Purkinje cell (primary cell): ENCODE results near the gene ZBTB32. TPM values are rescaled to one million over a fixed set of nuclear protein-coding genes. Genes with fewer than 3 reads are reported as not detected.

ENCODE experiments used
- polyA plus RNA-seq: library from polyadenylated mRNA; unstranded; fragments of >200 nt; fragmentation: Nextera tagmentation; gene quantifications from 2 replicates; pipeline ENCODE4 v1.2.1, GENCODE V29; 2014

Gene ZBTB32, protein sequence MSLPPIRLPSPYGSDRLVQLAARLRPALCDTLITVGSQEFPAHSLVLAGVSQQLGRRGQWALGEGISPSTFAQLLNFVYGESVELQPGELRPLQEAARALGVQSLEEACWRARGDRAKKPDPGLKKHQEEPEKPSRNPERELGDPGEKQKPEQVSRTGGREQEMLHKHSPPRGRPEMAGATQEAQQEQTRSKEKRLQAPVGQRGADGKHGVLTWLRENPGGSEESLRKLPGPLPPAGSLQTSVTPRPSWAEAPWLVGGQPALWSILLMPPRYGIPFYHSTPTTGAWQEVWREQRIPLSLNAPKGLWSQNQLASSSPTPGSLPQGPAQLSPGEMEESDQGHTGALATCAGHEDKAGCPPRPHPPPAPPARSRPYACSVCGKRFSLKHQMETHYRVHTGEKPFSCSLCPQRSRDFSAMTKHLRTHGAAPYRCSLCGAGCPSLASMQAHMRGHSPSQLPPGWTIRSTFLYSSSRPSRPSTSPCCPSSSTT
- not detected in 2 replicates for polyA plus RNA-seq

DNA sequence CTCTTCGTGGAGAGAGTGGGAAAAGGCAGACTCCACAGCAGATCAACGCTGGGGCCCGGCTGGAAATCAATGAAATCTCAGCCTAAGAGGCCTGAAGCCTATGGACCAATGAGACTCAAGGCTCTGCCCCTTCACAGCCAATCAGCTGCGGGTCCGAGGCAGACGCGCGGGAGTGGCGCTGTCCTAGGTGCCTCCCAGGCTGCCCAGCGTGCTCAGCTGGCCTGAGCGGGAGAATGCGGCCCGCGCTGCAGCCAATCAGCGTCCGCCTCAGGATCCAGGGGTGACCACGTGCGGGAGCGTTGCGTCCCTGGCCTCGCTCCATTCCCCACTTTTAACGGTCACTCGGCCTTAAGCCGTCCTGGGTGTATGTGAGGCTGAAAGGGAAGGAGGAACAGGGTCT lies at the start of gene ZBTB32:
TSS of gene ZBTB32 (plus strand) at position 341 of the 400 bp plus-strand sequence. CDS start 10,069 bp downstream, outside the sequence.

DNA sequence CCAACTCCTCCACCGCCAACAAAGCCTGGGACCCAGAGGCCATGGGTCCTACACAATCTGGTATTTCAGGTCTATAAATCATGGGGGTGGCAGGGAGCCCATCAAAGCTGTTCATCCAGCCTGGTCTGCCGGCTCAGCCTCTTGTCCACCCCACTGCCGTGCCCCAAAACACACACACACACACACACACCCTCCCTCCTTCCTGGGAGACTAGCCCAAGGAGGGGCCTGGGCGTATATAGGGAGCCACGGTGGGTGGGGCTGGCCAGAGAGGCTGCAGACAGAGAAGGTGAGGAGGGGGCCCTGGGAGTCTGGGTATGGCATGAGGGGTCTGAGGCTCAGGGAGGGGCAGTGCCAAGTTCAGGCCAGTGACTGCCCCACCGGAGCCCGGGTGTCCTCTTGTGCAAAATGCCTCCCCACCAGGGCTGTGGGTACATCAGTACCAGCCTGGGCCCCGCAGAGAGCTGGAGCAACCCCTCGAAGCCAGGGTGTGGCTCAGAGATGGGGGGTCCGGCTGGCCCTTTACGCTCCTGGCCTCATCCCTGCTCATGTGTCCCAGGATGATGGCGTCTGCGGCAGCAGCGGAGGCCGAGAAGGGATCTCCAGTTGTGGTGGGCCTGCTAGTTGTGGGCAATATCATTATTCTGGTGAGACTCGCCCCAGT lies 38.0 kb upstream of the ZBTB32 start, which contains the start of gene UPK1A:
TSS of gene UPK1A (plus strand) at position 267 of the 663 bp plus-strand sequence. CDS start at position 563, 296 bp downstream.

DNA sequence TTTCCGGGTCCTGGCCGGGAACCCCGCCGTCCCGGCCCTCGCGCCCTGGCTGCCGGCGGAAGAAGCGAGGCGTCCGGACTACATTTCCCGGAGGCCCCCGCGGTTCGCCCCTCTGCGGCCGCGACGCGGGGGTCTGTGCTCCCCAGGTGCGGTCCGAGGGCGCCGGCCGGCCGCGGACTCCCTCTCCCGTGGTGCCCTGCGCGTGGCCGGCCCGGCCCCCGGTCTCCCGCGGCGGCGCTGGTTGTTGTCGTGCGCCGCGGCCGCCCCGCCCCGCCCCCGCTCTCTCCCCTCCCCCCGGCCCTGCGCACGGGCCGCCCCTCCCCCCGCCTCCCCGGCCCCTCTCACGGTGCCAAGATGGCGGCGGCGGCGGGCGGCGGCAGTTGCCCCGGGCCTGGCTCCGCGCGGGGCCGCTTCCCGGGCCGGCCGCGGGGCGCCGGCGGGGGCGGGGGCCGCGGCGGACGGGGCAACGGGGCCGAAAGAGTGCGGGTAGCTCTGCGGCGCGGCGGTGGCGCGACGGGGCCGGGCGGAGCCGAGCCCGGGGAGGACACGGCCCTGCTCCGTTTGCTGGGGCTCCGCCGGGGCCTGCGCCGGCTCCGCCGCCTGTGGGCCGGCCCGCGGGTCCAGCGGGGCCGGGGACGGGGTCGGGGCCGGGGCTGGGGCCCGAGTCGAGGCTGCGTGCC lies 13.4 kb downstream of the ZBTB32 start, which contains the start of gene KMT2B:
TSS of gene KMT2B (plus strand) at position 339 of the 680 bp plus-strand sequence. CDS start at position 355, 16 bp downstream.

DNA sequence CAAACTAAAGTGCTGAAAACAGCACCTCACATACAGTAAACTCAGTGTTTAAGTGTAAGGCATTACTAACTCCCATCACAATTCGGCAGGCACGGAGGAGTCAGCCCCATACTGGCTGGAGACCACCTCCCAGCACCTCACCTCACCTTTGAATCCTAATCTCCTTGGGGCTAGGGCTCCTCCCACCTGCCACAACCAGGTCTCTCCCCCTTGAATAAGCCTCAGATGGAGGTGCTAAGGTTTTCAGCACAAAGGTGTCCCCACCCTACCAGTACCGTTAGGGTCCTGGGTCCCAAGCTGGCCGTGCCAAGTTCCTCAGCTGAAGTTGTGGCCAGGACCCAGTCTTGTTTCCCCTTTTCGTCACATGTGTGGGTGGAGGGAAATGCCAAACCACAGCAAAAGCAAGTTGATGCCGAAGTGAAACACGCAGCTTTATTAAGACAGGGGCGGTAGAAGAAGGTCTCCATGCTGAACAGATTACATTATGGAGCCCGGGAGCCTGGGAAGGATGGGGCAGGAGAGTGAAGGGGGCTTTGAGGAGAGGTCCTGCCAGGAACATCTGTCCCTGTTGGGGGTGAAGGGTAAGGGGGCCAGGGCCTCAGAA lies 37.9 kb downstream of the ZBTB32 start, which contains the start of gene IGFLR1:
TSS of gene IGFLR1 (minus strand) at position 332 of the 604 bp plus-strand sequence. CDS start 1,272 bp downstream, outside the sequence.

DNA sequence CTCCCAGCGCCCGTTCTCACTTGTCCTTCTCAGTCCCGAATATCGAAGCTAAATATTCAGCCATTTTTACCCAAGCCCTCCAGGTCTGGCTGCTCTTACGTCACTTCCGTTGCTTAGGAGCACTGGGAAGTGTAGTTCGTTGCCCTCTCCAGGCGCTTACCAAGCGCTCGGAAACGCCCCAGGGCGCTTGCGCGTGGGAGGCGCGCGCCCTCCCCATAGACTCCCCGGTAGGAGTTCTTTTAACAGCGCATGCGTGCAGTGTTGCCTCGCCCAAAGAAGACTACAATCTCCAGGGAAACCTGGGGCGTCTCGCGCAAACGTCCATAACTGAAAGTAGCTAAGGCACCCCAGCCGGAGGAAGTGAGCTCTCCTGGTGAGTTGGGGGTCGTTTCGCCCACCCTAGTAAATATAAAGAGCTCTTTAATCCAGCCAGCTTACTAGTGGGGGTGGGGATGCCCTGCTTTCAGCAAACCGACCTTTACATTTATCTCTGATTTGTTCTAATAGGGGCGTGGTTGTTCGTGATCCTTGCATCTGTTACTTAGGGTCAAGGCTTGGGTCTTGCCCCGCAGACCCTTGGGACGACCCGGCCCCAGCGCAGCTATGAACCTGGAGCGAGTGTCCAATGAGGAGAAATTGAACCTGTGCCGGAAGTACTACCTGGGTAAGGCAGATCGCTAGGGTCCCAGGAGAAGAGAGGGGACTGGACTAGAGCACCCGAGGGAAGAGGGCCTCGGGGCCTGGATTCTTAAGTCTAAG lies 41.1 kb downstream of the ZBTB32 start, which contains the start of the genes PSENEN and U2AF1L4:
TSS of gene PSENEN (plus strand) at position 324 of the 759 bp plus-strand sequence. CDS start at position 604, 280 bp downstream.
TSS of gene U2AF1L4 (minus strand) at position 91 of the 759 bp plus-strand sequence. CDS start at position 64, 27 bp downstream.

DNA sequence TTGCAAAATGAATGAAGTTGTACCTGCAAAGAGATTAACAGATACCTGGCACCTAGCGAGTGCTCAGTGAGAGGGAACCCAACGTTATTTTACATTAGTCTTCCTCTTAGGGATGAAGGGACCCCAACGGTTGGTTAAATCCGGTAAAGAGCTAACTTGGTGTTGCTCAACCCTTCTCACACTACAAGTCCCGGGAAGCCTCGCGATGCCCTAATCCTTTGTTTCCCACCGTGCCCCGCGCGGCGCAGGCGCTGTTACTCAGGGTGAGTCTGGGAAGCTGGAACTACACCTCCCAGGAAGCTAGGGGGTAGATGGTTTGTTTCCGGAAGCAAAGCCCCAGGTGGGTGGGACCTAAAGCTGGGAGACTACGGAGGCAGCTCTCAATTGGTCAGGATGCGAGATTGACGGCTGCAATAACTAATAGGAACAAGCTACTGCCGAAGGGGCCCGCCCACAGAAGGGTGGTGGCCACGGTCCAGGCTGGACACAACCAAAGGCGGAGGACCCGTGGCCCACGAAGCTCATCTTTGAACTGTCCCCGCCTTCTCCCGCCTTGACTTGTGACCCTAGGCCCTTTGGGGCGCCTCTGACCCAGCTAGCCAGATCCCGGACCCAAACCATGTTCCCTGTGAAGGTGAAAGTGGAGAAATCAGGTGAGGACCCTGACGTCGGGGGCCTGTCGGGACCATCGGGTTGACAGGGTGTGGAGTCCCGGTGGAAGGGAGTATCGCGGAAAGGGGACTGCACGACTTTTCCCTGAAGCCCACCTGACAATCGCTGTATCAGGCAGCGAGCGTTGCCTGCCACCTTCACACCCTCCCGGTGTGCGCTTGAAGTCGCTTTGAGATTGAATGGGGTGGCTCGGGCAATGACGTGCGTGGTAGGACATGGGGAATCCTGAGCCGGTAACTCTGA lies 44.0 kb downstream of the ZBTB32 start, which contains the start of gene LIN37:
TSS of gene LIN37 (plus strand) at position 471 of the 915 bp plus-strand sequence. CDS start at position 620, 149 bp downstream.

DNA sequence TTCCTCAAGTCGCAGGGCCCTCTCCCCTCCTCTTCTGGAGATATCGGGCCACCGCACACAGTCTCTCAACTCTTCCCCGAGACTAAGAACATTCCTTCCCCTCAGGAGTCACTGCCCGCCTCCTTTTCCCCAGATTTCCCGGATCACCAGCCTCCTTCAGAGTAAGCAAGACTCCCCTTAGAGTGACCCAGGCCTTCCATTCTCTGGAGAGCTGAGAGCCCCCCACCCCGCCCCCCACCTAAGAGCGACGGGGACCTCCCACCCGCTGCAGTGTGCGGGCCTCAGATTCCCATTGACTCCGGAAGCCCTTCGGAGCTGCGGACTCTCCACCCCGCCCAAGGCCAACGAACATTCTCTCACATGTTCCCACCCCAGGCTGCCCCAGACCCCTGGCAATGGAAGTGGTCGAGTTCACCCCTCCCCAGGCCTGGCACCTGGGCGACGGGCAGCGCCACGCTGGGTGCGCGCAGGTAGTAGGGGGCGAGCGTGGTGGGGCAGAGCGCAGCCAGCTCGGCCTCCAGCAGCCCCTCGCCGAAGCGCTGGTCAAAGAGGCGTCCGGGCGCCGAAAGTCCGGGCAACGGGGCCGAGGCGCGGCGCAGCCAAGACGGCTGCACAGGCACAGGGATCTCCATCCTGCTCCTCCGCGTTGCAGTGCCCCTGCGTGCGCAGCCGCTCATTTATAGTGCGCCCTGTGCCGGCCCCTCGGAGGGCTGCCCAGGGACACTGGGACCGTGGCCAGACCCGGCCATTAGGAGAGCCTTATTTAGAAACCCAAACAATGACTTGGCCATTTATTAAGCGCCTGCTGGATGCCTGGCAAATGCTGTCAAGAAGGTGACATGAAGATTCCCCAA lies 52.2 kb downstream of the ZBTB32 start, which contains the start of gene HSPB6:
TSS of gene HSPB6 (minus strand) at position 653 of the 854 bp plus-strand sequence. CDS start at position 632, 21 bp downstream.

DNA sequence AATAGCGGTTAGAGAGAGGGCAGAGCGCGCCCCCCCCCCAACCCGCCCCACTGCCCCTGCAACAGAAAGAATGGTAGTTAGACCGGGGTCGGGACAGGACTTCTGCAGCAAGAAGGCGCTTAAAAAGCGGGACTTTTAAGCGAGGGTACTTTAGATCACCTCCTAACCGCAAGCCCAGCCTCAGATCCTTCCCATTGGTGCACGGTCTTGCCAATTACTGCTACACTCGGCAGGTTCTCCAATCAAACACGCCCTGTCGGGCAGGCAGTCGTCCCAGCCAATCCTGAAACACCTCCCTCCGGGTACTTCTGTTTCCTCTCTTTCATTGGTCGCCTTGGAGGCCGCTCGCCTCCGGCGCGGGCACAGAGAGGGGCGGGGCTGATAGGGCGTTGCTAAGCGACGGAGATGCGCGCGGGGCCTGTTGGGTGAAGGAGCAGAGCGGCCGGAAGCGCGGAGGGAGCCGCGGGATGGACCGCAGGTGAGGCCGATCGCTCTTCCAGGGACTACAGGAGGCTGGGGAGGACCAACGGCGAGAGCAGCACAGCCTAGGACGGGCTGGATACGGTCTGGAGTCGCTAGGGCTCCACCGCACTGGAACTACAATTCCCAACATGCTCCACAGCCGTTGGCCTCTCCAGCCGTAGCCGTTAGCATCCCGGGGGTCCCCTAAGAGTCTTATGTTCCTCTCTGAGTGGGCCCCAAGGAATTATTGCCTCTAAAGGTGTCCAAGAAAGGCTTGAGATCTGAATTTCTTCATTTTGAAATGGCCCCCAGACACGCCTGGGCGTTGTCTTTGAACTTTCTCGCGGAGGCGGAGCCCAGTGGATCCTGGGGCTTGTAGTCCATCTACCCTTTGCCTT lies 53.6 kb downstream of the ZBTB32 start, which contains the start of gene PROSER3:
TSS of gene PROSER3 (plus strand) at position 428 of the 860 bp plus-strand sequence. CDS start at position 468, 40 bp downstream.

Other genes with a start within 250 kb of the ZBTB32 start
- gene KRTDAP, start 214.1 kb upstream of the ZBTB32 start, polyA plus RNA-seq, result 0.58 and 1.7 TPM in 2 replicates
- gene DMKN, start 190.9 kb upstream of the ZBTB32 start, polyA plus RNA-seq, result 6.0 and 7.7 TPM in 2 replicates
- not detected in 2 replicates for gene SBSN, start 176.2 kb upstream of the ZBTB32 start, polyA plus RNA-seq
- not detected in 2 replicates for gene GAPDHS, start 171.1 kb upstream of the ZBTB32 start, polyA plus RNA-seq
- gene TMEM147, start 158.9 kb upstream of the ZBTB32 start, polyA plus RNA-seq, result 95.0 and 102 TPM in 2 replicates
- gene ATP4A, start 140.9 kb upstream of the ZBTB32 start, polyA plus RNA-seq, result not detected in 2 replicates
- not detected in 2 replicates for gene PMIS2, start 118.4 kb upstream of the ZBTB32 start, polyA plus RNA-seq
- gene HAUS5, start 91.8 kb upstream of the ZBTB32 start, polyA plus RNA-seq, result 0.60 and 0.84 TPM in 2 replicates
- gene RBM42, start 75.5 kb upstream of the ZBTB32 start, polyA plus RNA-seq, result 8.9 and 12.6 TPM in 2 replicates
- 0.70 TPM in 1 of 2 replicates, not detected in the other for gene ETV2, start 62.8 kb upstream of the ZBTB32 start, polyA plus RNA-seq
- gene COX6B1, start 56.2 kb upstream of the ZBTB32 start, polyA plus RNA-seq, result 1,754 and 2,269 TPM in 2 replicates
- gene UPK1A, start 38.0 kb upstream of the ZBTB32 start, polyA plus RNA-seq, result 0.27 TPM in 1 of 2 replicates, not detected in the other
- 1.0 and 1.8 TPM in 2 replicates for gene KMT2B, start 13.4 kb downstream of the ZBTB32 start, polyA plus RNA-seq
- gene IGFLR1, start 37.9 kb downstream of the ZBTB32 start, polyA plus RNA-seq, result 1.0 and 4.9 TPM in 2 replicates
- 69.6 and 75.0 TPM in 2 replicates for gene U2AF1L4, start 40.9 kb downstream of the ZBTB32 start, polyA plus RNA-seq
- gene PSENEN, start 41.1 kb downstream of the ZBTB32 start, polyA plus RNA-seq, result 311 and 383 TPM in 2 replicates
- gene LIN37, start 44.0 kb downstream of the ZBTB32 start, polyA plus RNA-seq, result 4.6 and 8.3 TPM in 2 replicates
- 0.50 TPM in 1 of 2 replicates, not detected in the other for gene HSPB6, start 52.5 kb downstream of the ZBTB32 start, polyA plus RNA-seq
- gene PROSER3, start 53.6 kb downstream of the ZBTB32 start, polyA plus RNA-seq, result 0.51 TPM in 1 of 2 replicates, not detected in the other
- 0.15 and 0.40 TPM in 2 replicates for gene ARHGAP33, start 71.0 kb downstream of the ZBTB32 start, polyA plus RNA-seq
- gene PRODH2, start 108.3 kb downstream of the ZBTB32 start, polyA plus RNA-seq, result not detected in 2 replicates
- 0.08 TPM in 1 of 2 replicates, not detected in the other for gene NPHS1, start 147.9 kb downstream of the ZBTB32 start, polyA plus RNA-seq
- gene KIRREL2, start 152.4 kb downstream of the ZBTB32 start, polyA plus RNA-seq, result 1.1 TPM in 1 of 2 replicates, not detected in the other
- gene APLP1, start 164.0 kb downstream of the ZBTB32 start, polyA plus RNA-seq, result 223 and 377 TPM in 2 replicates
- gene NFKBID, start 196.0 kb downstream of the ZBTB32 start, polyA plus RNA-seq, result 1.5 and 1.8 TPM in 2 replicates
- gene HCST, start 198.0 kb downstream of the ZBTB32 start, polyA plus RNA-seq, result 2.0 and 3.8 TPM in 2 replicates
- gene TYROBP, start 203.7 kb downstream of the ZBTB32 start, polyA plus RNA-seq, result 0.70 TPM in 1 of 2 replicates, not detected in the other
- gene LRFN3, start 231.8 kb downstream of the ZBTB32 start, polyA plus RNA-seq, result 0.15 and 0.60 TPM in 2 replicates